Glomerular visceral epithelial cell (primary cell): ENCODE data around the gene FER.
"Not testable (repeated sequence)": the region's sequence is repeated elsewhere in the genome, so short reads cannot be mapped to it uniquely, and the experiment has no call there.

ENCODE experiments used
- DNase-seq: peaks from one replicate; pipeline ENCODE4 v3.0.0-alpha.2; 2016; ENCODE audit errors: extremely low spot score

Gene FER

DNA sequence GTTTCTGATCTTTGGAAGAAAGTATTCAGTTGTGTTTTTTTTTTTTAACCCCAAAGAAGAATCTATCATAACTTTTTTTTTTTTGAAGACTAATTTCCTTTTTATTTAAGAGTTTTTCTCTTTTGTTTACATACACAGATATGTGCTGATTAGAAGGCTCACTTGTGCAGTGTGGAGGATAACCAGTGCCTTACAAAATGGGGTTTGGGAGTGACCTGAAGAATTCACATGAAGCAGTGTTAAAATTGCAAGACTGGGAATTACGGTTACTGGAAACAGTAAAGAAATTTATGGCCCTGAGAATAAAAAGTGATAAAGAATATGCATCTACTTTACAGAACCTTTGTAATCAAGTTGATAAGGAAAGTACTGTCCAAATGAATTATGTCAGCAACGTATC is 50.3 kb downstream of the FER start:
- no peak for DNase-seq

DNA sequence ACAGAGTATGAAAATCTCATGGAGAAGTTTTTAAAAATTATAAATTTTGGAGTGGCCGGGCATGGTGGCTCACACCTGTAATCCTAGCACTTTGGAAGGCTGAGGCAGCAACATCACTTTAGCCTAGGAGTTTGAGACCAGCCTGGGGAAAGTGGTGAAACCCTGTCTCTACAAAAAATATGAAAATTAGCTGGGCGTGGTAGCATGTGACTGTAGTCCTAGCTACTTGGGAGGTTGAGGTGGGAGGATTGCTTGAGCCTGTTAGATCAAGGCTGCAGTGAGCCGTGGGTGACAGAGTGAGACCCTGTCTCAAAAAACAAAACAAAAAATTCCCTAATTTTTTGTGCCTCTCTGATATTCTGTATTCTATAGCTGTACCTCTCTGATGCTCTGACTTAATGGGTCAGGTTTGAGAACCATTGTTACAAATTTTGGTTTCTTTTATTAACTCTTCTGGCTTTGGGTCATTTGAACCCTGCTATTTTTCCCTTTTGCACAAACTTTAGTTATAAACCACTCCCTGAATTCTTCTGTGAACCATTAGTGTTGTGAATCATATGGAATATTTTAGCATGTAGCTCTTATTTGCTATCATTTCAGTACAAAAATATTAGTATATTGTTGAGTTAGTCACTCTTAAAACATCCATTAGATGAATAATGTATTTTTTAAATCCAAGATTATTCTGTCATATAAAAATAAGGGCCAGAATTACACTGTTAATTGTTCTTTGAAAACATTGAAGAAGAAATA is 51.0 kb downstream of the FER start:
- DNase-seq = no peak

DNA sequence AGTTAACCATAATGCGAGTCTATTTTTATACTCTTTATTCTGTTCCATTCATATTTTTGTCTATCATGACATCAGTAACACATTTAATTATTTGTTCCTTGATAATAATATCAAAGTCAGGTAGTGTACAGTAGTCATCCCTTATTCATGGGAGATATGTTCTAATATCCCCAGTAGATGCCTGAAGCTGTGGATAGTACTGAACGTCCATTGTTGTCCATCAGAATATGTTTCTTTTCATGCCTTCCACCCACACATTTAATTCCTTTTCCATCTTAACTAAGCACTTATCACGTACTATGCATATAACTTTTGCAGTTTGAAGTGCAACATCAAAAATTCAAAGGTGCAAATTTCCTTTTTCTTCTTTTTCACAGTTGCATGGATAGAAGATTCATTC is 53.6 kb downstream of the FER start:
- DNase-seq = no peak

DNA sequence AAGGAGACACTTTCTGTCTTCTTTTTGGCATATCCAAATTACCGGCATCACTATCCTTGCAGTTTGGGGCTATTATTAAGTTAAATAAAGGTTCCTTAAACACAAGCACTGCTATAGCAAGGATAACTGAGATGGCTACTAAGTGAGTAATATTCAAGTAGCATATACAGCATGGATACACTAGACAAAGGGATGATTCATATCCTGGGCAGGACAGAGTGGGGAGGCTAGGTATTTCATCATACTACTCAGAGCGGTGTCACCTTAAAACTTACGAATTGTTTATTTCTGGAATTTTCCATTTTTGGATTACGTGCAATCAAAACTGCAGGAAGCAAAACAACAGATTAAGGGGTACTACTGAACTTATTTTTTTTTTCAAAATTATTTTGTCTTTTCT is 54.1 kb downstream of the FER start:
- peak; percentile 81 for DNase-seq

DNA sequence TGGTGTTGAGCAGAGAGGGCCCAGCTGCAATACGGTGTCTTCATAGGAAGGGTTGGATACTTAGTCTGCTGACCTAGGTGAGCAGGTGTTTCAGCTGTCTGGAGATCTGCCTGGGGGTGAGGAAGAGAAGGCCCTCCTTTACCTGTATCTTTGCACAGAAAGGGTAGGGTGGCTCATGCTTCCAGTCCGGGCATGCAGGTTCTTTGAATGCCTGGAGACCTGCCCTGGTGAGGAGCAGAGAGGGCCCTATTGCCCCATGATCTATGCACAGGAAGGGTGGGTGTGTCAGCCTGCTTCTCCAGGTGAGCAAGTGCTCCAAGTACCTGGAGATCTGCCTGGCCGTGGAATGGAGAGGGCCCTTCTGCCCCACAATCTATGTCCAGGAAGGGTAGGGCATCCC is 63.0 kb downstream of the FER start:
- DNase-seq = no peak

DNA sequence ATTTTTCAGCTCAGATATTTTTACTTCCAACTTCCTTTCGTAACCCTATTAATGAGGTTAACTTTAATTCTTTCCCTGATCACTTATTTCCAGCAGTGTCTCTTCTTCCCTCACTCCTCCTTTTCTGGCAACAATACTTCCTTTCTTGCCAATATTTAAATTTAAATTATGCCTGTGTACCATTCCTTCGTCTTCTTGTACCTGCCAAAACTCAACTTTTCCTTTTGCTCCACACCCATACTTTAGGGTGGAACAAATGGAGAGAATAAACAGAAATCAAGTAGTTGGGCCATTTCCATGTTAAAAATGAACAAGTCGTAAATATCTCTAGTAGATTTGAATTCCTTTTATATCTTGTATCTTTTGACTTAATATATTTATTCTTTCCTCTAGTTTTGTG is 66.0 kb downstream of the FER start:
- no peak for DNase-seq

DNA sequence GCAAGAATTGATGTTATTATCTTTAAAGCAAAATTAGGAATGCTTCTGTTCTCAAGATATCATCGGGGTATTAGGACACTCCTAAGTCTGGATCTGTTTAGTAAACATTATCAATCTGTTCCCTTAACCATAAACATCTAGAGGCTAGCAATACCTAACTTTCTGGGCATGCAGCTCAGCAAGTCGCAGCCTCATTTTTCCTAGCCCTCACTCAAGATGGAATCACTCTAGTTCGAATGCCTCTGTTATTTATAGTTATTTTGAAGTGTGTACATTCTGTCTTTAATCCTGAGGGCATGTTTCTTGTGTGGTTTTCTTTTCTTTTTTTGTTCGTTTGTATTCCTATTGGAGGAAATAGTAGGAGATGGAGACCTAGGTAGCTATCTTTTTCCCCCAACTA is 66.9 kb downstream of the FER start:
- DNase-seq = no peak

DNA sequence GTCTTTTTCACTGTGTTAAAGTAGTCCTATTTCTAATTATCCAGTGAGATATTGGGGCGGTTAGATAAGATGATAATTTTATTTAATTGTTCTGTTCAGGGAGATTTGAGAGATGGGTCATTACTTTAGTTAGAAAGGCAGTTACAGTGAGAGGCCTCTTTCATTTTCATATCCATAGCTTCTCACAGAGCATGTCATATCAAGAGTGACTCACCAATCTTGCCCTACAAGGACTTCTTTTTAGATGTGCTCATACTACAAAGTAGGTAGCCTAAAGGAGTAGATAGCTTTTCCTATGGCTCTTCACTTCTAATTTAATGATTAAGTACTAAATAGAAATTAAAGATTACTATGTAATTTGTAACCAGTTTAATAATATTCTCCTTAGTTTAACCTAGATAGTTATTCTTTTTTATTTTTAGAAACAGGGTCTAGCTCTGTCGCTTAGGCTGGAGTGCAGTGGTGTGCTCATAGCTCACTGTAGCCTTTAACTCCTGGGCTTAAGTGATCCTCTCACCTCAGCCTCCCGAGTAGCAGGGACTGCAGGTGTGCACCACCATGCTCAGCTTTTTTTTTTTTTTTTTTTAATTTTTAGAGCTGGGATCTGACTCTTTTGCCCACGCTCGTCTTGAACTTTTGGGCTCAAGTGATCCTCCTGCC is 71.0 kb downstream of the FER start:
- peak; percentile 36 for DNase-seq

DNA sequence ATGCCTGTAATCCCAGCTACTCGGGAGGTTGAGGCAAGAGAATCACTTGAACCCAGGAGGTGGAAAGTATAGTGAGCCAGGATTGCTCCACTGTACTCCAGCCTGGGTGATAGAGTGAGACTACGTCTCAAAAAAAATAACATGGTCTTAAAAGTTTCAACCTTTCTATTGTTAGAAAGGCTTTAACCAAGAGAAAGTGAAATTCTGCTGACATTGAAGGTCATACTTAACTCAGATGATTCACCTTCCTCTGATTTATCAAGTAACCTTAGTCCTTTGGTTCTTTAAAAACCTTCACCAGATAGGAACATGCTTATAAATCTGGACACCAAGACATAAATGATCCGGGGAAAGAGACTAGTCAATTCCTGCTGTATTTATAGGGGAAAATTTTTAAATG is 73.3 kb downstream of the FER start:
- no peak for DNase-seq

DNA sequence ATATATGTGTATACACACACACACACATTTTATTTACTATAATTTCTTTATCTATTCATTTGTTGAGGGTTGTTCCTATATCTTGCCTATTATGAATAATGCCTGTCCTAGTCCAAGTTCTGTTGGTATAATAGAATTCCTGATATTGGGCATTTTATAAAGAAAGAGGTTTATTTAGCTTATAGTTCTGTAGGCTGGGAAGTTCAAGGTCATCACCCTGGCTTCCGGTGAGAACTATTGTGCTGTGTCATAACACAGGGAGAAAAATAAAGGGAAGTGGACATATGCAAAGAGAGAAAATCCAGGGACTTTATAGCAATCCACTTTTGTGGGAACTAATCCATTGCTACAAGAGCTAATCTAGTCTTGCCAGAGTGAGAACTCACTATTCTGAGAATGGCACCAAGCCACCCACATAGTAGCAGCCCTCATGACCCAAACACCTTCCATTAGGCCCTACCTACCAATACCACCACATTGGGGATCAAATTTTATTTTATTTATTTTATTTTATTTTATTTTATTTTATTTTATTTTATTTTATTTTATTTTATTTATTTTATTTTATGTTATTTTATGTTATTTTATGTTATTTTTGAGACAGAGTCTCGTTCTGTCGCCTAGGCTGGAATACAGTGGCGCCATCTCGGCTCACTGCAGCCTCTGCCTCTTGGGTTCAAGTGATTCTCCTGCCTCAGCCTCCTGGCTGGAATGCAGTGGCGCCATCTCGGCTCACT is 74.7 kb downstream of the FER start:
- no peak for DNase-seq

DNA sequence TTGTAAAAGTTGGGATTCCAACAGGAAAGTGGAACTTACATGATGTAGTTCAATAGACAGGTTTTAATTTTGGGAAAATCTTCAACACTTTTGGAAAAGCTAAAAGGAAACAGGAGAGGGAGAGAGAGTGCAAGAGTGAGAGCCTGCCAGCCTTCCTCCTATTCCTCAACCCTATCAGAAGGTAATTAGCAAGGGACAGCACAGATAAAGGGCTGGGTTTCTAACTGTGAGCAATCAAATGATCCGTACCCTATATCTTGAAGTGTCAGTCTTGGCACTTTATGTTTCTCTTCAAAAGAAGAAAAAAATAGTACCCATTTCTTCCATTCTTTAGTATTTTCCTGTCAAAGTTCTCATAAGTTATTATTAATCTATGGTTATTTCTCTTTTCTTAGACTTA is 79.4 kb downstream of the FER start:
- no peak for DNase-seq

DNA sequence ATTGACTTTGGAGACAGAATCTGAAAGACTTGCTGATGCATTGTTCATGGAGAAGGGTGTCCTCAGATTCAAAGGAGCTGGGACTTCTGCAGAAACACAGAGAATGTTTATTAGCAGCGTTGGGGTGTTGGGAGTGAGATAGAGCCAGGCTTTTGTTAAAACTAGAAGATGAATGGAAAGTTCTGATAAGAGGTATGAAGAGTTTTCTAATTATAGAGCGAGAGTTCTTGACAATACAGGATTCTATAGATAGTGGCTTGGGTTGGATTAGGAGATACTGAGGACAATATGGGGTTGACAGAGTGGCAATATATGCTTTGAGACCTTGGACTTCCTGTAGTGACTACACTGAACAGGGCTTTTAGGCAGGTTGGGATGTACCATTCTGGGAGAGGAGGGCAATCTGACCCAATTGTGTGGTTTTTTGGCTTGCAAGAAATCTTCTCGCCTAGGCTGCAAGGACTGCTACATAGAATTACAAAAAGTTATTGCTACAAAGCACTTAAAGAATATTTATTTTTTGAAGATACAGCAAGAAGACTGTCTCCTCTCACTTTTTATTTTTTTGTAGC is 83.1 kb downstream of the FER start:
- no peak for DNase-seq

DNA sequence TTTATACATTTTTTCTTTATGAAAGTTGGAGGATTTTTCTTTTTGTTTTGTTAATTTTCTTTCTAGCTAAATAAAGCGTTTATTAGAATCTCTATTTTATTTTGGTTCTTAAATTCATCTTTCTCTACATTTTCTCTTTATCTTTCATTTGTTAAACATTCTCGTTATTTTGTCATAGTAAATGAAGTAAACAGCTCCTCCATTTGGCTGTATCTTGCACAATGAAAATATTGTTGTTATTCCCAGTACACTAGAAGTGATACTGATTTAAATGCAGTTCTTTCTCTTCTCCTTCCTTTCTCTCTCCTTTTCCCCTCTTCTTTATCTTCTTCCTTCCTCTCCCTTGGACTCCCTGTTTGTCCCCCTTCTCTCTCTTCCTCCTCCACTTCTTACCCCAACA is 88.8 kb downstream of the FER start:
- no peak for DNase-seq

DNA sequence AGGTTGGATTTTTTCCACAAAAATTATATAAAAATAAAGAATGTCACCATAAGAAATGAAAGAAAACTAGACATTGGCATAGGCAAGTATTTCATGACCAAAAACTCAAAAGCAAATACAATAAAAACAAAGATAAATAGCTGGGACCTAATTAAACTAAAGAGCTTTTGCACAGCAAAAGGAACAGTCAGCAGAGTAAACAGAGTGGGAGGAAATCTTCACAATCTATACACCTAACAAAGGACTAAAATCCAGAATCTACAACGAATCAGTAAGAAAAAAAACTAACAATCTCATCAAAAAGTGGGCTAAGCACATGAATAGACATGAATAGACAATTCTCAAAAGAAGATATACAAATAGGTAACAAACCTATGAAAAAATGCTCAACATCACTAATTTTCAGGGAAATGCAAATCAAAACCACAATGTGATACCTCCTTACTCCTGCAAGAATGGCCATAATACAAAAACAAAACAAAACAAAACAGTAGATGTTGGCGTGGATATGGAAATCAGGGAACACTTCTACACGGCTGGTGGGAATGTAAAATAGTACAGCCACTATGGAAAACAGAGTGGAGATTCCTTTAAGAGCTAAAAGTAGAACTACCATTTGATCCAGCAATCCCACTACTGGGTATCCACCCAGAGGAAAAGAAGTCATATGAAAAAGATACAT is 94.7 kb downstream of the FER start:
- not testable (repeated sequence) for DNase-seq

DNA sequence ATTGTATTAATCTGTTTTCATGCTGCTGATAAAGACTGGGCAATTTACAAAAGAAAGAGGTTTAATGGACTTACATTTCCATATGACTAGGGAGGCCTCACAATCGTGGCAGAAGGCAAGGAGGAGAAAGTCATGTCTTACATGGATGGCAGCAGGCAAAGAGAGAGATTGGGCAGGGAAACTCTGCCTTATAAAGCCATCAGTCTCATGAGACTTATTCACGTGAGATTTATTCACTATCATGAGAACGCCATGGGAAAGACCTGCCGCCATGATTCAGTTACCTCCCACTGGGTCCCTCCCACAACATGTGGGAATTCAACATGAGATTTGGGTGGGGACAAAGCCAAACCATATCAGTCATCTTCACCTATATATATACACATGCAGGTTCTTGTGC is 103.4 kb downstream of the FER start:
- DNase-seq = not testable (repeated sequence)

DNA sequence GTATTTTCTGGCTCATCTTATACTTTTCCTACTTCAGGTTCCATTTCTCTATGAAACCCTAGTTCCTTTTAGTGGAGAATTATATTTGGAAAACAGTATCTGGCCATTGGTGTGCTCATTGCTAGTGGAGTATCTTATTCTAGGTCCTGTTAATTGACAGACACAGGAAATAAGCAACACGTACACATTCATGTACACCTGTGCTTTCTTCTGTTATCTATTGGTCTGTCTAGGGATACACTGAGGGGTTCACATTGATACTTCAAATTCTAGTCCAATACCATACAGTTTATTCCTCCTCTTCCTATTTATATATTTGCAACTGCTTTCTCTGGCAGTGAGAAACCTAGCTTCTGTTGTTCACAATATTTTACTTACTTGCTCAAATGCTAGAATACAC is 110.2 kb downstream of the FER start:
- no peak for DNase-seq

DNA sequence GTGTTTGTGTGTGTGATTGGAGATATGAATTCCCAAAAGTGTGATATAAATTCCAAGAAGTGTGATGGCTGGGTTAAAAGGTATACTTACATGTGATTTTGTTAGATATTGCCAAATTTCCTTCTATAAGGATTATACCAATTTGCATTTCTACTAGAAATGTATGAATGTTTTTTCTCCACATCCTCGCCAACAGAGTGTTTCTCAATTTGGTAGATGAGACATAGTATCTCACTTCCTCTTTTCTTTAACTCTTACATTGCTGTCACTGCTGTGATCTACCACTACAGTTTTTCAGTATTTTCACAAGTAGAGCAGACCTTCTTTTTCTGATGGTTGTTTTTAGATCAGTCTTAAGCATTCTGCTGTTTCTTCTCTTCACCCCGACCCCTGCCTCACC is 111.3 kb downstream of the FER start:
- no peak for DNase-seq

DNA sequence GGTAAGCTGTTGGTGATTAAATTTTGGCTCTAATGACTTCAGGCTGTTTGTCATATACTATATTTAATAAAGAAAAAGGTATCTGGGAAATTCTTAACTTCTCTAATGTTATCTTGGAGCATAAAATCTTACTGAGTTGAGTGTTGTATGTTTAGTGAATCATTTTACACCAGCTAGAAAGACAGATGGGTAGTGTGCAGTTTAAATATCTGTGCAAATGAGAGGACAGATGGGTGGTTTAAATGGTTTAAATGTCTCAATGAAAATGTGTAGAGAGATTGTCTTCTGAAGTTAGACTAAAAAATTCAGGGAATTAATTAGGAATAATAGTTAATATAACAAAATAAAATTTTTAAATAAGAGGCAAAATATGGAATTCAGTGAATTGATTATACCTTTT is 114.5 kb downstream of the FER start:
- no peak for DNase-seq

DNA sequence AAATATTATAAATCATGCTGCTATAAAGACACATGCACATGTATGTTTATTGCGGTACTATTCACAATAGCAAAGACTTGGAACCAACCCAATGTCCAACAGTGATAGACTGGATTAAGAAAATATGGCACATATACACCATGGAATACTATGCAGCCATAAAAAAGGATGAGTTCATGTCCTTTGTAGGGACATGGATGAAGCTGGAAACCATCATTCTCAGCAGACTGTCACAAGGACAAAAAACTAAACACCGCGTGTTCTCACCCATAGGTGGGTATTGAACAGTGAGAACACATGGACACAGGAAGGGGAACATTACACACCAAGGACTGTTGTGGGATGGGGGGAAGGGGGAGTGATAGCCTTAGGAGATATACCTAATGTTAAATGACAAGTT is 118.4 kb downstream of the FER start:
- DNase-seq = not testable (repeated sequence)

DNA sequence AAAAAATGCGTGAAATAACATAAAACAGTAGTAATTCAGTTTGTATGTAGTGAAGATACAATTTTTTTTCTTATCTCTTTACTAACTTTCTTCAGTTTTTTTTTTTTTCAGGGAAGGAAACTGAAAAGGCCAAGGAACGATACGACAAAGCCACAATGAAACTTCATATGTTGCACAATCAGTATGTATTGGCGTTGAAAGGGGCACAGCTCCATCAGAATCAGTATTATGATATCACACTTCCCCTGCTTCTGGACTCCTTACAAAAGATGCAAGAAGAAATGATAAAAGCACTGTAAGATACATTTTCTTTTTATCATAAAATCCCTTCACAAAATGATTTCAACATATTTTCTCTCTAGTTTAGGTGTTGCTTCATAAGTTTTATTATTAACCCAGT is 120.0 kb downstream of the FER start:
- DNase-seq = no peak

DNA sequence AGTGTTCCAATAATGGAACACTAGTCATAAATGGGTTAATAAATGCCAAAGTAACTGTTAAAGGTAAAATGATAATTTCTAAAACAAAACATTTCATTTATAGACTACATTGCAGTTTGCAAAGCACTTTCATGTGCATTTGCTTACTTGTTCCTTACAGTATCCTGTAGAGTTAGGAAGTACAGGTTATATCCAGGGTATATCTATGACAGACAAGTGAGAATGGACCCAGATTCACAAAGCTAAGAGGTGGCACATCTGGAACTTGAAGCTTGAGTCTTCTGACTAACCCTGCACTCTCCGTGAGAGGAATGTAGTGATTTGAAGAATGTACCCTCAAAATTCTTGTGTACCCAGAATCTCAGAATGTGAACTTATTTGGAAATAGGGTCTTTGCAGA is 121.4 kb downstream of the FER start:
- DNase-seq = no peak

DNA sequence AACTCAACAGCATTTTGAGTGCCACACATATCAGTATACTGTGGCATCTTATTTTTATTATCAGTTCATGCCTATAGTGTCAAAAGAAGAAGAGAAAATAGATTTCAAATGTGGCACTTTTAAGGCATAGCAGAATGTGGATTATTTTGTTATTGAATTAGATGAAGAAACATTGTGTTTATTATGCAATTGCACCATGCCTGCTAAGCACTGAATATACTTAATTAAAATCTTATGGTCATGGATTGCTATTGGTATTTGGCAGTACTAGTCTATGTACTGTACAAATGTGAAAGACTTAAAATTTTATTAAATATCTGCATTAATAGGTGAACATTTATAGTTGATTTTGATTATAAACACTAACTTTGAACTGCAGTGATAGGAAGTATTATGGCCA is 128.8 kb downstream of the FER start:
- DNase-seq = no peak
